ENCODE data around the gene TNKS1BP1.

GRCh38 chr11:57276169-57276970 lies 48.4 kb downstream of the TNKS1BP1 start:
- TF ChIP-seq CTCF (IDR thresholded peaks at IDR 0.05) (no peak), POLR2A (IDR thresholded peaks at IDR 0.05) (no peak)
